ENCODE data around the gene TRIM69.
"Not testable (repeated sequence)": the region's sequence is repeated elsewhere in the genome, so short reads cannot be mapped to it uniquely, and the experiment has no call there.

DNA sequence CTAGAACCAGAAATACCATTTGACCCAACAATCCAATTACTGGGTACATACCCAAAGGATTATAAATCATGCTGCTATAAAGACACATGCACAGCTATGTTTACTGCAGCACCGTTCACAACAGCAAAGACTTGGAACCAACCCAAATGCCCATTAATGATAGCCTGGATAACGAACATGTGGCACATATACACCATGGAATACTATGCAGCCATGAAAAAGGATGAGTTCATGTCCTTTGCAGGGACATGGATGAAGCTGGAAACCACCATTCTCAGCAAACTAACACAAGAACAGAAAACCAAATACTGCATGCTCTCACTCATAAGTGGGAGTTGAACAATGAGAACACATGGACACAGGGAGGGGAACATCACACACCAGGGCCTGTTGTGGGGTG lies 47.0 kb upstream of the TRIM69 start:
- TF ChIP-seq POLR2A (IDR thresholded peaks at IDR 0.05) = not testable (repeated sequence)
- TF ChIP-seq, protein P1, sequence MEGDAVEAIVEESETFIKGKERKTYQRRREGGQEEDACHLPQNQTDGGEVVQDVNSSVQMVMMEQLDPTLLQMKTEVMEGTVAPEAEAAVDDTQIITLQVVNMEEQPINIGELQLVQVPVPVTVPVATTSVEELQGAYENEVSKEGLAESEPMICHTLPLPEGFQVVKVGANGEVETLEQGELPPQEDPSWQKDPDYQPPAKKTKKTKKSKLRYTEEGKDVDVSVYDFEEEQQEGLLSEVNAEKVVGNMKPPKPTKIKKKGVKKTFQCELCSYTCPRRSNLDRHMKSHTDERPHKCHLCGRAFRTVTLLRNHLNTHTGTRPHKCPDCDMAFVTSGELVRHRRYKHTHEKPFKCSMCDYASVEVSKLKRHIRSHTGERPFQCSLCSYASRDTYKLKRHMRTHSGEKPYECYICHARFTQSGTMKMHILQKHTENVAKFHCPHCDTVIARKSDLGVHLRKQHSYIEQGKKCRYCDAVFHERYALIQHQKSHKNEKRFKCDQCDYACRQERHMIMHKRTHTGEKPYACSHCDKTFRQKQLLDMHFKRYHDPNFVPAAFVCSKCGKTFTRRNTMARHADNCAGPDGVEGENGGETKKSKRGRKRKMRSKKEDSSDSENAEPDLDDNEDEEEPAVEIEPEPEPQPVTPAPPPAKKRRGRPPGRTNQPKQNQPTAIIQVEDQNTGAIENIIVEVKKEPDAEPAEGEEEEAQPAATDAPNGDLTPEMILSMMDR (IDR thresholded peaks at IDR 0.05) = not testable (repeated sequence)
